K562 (cell line): ENCODE results near the gene TRAPPC4. TPM values are rescaled to one million over a fixed set of nuclear protein-coding genes. Genes with fewer than 3 reads are reported as not detected.

ENCODE experiments used
- GABPB2 ChIP-seq: fragments of 250-450 bp; sonication (Bioruptor Pico); conservative IDR thresholded peaks from 2 replicates; pipeline ENCODE4 v1.5.1; 2021; ENCODE audit warnings: mild to moderate bottlenecking
- KAT7 ChIP-seq: sonication (generic); formaldehyde crosslinking; IDR thresholded peaks from 2 replicates; pipeline ENCODE4 v1.8.0; 2022; ENCODE audit warnings: missing genetic modification reagents, mild to moderate bottlenecking, borderline replicate concordance
- NFRKB ChIP-seq: fragments of 450-650 bp; IDR thresholded peaks from 2 replicates; pipeline ENCODE4 v1.6.1; 2016; ENCODE audit warnings: low read depth
- PHB ChIP-seq: fragments of 250-450 bp; sonication (Bioruptor Pico); IDR thresholded peaks from 2 replicates; pipeline ENCODE4 v1.5.0; 2021
- RBM22 ChIP-seq: fragments of 200-400 bp; formaldehyde crosslinking; IDR thresholded peaks from 2 replicates; pipeline ENCODE4 v1.6.1; 2018; ENCODE audit warnings: low read length, low read depth; ENCODE audit not compliant: poor library complexity, severe bottlenecking
- SAP30 ChIP-seq: fragments of 200-600 bp; sonication (generic); IDR thresholded peaks from 2 replicates; pipeline ENCODE4 v1.6.1; 2012; ENCODE audit warnings: borderline replicate concordance, low read depth, mild to moderate bottlenecking, moderate library complexity, low read length, control low read depth, inconsistent platforms; ENCODE audit not compliant: insufficient read depth, poor library complexity, severe bottlenecking
- ZNF184 ChIP-seq: sonication (generic); formaldehyde crosslinking; IDR thresholded peaks from 2 replicates; pipeline ENCODE4 v1.5.0; 2020; ENCODE audit warnings: missing genetic modification reagents
- ZNF780A ChIP-seq: fragments of 250-450 bp; sonication (Bioruptor Pico); IDR thresholded peaks from 2 replicates; pipeline ENCODE4 v1.5.0; 2021; ENCODE audit warnings: mild to moderate bottlenecking
- polyA plus RNA-seq, 8 experiments: library from polyadenylated mRNA; depleted of rRNA in 4 of 8; stranded (reverse) in 5 of 8; unstranded in 3 of 8; fragments of >200 nt; fragmentation: Nextera tagmentation in 2 of 8; fragmentation: Illumina TruSeq in 1 of 8; extraction: Ambion mirVana in 2 of 8; extraction: Trizol in 1 of 8; gene quantifications; 2 replicates each; pipeline versions ENCODE4 v1.2.1 to v1.2.3, GENCODE V29; 2011 to 2014; ENCODE audit warnings: inconsistent platforms in 1 of 8, missing spikeins in 1 of 8
- total RNA-seq, 7 experiments: library from RNA; depleted of rRNA in 6 of 7; stranded (reverse); fragments of >200 nt in 6 of 7; fragmentation: Illumina TruSeq in 2 of 7; extraction: Trizol in 2 of 7; gene quantifications; 2 replicates each; pipeline versions ENCODE4 v1.2.1 to v1.2.3, GENCODE V29; 2011 to 2021; ENCODE audit warnings: low replicate concordance in 1 of 7
- TF ChIP-seq, protein P1 (sequence below): sonication (generic); formaldehyde crosslinking; IDR thresholded peaks from 2 replicates; pipeline ENCODE4 v1.8.0; 2022; ENCODE audit warnings: mild to moderate bottlenecking, missing genetic modification reagents
- TF ChIP-seq, protein P2 (sequence below): fragments of 250-450 bp; sonication (Bioruptor Pico); IDR thresholded peaks from 2 replicates; pipeline ENCODE4 v1.4.0; 2020
- TF ChIP-seq, protein P3 (sequence below): sonication (generic); formaldehyde crosslinking; IDR thresholded peaks from 2 replicates; pipeline ENCODE4 v1.8.1; 2023; ENCODE audit warnings: mild to moderate bottlenecking, missing genetic modification reagents
- TF ChIP-seq, protein P4 (sequence below): sonication (generic); formaldehyde crosslinking; IDR thresholded peaks from 2 replicates; pipeline ENCODE4 v1.8.0; 2022; ENCODE audit warnings: mild to moderate bottlenecking, missing genetic modification reagents, borderline replicate concordance
- TF ChIP-seq, protein P5 (sequence below): fragments of 450-650 bp; IDR thresholded peaks from 2 replicates; pipeline ENCODE4 v1.6.1; 2016; ENCODE audit warnings: borderline replicate concordance

The TRAPPC4 gene
- total and polyA plus RNA-seq, 9 of the 15 experiments (the other 6 are each of a cell fraction or from before 2014, with no cell fraction given), result 121 to 524 (median 142) TPM

DNA sequence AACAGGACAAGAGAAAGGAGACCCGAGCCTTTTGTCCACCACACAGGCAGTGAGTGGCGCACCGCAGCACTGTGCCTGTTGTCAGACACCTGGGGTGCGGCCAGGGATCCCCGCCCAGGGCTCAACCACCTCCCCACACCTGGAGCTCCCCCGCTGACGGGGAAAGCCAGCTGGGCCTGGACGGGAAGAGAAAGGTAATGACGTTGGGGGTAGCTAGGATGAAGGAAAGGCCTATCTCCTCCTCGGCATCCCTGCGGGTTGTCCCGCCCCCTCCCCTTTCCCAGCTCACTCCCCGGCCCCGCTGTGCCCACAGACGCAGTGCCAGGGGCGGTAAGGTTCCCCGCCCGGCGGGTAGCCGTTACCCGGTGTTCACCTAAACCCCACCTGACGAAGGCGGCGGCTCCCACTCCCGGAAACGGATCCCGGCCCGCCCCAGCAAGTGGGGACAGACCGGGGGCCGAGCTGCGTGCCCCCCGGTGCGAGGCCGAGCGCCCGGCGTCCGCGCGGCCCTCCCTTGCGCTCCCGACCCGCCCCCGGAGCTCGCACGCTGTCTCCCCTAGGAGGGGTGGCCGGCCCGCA, 37.9 kb downstream of the TRAPPC4 start (continued):
- TF ChIP-seq, protein P1, sequence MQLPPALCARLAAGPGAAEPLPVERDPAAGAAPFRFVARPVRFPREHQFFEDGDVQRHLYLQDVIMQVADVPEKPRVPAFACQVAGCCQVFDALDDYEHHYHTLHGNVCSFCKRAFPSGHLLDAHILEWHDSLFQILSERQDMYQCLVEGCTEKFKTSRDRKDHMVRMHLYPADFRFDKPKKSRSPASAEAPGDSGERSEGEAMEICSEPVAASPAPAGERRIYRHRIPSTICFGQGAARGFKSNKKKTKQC, result peak; percentile 87
- TF ChIP-seq, protein P2, sequence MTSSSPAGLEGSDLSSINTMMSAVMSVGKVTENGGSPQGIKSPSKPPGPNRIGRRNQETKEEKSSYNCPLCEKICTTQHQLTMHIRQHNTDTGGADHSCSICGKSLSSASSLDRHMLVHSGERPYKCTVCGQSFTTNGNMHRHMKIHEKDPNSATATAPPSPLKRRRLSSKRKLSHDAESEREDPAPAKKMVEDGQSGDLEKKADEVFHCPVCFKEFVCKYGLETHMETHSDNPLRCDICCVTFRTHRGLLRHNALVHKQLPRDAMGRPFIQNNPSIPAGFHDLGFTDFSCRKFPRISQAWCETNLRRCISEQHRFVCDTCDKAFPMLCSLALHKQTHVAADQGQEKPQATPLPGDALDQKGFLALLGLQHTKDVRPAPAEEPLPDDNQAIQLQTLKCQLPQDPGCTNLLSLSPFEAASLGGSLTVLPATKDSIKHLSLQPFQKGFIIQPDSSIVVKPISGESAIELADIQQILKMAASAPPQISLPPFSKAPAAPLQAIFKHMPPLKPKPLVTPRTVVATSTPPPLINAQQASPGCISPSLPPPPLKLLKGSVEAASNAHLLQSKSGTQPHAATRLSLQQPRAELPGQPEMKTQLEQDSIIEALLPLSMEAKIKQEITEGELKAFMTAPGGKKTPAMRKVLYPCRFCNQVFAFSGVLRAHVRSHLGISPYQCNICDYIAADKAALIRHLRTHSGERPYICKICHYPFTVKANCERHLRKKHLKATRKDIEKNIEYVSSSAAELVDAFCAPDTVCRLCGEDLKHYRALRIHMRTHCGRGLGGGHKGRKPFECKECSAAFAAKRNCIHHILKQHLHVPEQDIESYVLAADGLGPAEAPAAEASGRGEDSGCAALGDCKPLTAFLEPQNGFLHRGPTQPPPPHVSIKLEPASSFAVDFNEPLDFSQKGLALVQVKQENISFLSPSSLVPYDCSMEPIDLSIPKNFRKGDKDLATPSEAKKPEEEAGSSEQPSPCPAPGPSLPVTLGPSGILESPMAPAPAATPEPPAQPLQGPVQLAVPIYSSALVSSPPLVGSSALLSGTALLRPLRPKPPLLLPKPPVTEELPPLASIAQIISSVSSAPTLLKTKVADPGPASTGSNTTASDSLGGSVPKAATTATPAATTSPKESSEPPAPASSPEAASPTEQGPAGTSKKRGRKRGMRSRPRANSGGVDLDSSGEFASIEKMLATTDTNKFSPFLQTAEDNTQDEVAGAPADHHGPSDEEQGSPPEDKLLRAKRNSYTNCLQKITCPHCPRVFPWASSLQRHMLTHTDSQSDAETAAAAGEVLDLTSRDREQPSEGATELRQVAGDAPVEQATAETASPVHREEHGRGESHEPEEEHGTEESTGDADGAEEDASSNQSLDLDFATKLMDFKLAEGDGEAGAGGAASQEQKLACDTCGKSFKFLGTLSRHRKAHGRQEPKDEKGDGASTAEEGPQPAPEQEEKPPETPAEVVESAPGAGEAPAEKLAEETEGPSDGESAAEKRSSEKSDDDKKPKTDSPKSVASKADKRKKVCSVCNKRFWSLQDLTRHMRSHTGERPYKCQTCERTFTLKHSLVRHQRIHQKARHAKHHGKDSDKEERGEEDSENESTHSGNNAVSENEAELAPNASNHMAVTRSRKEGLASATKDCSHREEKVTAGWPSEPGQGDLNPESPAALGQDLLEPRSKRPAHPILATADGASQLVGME (CRISPR knock-in tag), result 0 out of 2 replicates have a peak, but pooled peaks have one; percentile 36
- TF ChIP-seq RBM22 (peak; percentile 92), NFRKB (peak; percentile 26; the same call in 1 of the 2 replicates), PHB (CRISPR knock-in tag) (peak; percentile 13; the same call in 1 of the 2 replicates), ZNF780A (CRISPR knock-in tag) (no peak), GABPB2 (CRISPR knock-in tag) (0 out of 2 replicates have a peak, but pooled peaks have one; percentile 21), KAT7 (CRISPR knock-in tag) (peak; percentile 76), SAP30 (peak; percentile 62), ZNF184 (CRISPR knock-in tag) (no peak)
- TF ChIP-seq, protein P3, sequence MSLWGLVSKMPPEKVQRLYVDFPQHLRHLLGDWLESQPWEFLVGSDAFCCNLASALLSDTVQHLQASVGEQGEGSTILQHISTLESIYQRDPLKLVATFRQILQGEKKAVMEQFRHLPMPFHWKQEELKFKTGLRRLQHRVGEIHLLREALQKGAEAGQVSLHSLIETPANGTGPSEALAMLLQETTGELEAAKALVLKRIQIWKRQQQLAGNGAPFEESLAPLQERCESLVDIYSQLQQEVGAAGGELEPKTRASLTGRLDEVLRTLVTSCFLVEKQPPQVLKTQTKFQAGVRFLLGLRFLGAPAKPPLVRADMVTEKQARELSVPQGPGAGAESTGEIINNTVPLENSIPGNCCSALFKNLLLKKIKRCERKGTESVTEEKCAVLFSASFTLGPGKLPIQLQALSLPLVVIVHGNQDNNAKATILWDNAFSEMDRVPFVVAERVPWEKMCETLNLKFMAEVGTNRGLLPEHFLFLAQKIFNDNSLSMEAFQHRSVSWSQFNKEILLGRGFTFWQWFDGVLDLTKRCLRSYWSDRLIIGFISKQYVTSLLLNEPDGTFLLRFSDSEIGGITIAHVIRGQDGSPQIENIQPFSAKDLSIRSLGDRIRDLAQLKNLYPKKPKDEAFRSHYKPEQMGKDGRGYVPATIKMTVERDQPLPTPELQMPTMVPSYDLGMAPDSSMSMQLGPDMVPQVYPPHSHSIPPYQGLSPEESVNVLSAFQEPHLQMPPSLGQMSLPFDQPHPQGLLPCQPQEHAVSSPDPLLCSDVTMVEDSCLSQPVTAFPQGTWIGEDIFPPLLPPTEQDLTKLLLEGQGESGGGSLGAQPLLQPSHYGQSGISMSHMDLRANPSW (CRISPR knock-in tag), result 0 out of 2 replicates have a peak, but pooled peaks have one; percentile 62
- TF ChIP-seq, protein P4, sequence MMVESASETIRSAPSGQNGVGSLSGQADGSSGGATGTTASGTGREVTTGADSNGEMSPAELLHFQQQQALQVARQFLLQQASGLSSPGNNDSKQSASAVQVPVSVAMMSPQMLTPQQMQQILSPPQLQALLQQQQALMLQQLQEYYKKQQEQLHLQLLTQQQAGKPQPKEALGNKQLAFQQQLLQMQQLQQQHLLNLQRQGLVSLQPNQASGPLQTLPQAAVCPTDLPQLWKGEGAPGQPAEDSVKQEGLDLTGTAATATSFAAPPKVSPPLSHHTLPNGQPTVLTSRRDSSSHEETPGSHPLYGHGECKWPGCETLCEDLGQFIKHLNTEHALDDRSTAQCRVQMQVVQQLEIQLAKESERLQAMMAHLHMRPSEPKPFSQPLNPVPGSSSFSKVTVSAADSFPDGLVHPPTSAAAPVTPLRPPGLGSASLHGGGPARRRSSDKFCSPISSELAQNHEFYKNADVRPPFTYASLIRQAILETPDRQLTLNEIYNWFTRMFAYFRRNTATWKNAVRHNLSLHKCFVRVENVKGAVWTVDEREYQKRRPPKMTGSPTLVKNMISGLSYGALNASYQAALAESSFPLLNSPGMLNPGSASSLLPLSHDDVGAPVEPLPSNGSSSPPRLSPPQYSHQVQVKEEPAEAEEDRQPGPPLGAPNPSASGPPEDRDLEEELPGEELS (CRISPR knock-in tag), result peak; percentile 38; the same call in 1 of the 2 replicates
- TF ChIP-seq, protein P5, sequence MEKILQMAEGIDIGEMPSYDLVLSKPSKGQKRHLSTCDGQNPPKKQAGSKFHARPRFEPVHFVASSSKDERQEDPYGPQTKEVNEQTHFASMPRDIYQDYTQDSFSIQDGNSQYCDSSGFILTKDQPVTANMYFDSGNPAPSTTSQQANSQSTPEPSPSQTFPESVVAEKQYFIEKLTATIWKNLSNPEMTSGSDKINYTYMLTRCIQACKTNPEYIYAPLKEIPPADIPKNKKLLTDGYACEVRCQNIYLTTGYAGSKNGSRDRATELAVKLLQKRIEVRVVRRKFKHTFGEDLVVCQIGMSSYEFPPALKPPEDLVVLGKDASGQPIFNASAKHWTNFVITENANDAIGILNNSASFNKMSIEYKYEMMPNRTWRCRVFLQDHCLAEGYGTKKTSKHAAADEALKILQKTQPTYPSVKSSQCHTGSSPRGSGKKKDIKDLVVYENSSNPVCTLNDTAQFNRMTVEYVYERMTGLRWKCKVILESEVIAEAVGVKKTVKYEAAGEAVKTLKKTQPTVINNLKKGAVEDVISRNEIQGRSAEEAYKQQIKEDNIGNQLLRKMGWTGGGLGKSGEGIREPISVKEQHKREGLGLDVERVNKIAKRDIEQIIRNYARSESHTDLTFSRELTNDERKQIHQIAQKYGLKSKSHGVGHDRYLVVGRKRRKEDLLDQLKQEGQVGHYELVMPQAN, result peak; percentile 27; the same call in 1 of the 2 replicates
